ENCODE measurements around the gene DZIP3.

Gene DZIP3

DNA sequence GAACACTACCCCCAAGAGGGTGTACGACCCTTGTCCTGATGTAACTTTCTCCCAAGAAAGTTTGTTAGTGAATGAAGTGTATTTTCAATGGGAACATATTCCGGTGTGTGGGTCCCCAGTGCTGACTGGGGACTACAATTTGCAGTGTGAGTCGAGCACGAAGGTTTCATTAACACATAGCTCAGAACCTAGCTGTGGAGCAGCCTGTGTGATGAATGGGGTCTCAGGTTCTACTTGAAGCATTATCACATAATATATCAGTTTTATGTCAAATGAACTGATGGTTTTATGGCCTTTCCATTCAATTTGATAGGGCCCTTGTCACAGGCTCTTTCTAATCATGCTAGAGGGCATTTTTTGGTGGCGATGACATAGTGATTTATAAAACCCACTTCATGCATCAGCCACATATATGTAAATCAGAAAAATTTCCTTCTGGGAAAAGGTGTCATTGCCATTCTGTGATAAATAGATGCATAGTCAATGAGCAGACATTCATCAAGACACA, 123.5 kb downstream of the DZIP3 start:
- DNase-seq: no peak

DNA sequence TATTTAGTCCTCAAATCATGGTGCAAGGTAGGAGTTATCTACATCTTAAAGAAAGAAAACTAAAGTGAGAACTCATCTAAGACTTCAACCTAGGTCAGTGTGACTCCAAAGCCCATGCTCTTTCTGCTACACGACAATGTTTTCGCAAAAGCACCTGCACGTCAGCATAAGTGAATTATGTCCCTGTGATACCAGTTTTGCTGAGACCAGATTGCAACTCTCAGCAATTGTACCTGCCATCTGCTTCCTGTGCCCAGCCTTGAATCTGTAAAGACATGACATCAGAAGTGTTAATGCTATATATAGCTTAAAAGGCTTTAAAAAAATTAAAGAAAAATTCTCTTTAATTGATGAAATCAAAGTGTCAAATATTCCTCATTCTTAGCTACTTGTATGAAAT, 124.3 kb downstream of the DZIP3 start:
- no peak for DNase-seq

DNA sequence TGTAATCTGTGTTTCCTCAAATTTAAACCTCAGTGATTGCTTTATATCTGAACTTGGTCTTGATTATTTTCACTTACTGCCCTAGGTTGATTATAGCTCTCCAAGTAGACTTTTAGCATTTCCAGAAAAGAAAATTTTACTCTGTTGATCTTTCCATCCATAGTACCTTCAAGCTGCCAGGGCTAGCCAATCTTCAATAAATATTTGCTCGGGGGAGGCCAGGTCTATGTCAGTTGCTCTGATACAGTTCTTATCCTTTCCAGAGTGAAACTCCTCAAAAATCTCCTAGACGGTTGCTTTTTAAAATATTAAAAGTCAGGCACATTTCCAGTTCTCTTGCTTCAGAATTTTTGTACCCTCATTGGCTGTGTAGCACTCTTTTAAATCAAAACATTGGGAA, 128.9 kb downstream of the DZIP3 start:
- DNase-seq: no peak

DNA sequence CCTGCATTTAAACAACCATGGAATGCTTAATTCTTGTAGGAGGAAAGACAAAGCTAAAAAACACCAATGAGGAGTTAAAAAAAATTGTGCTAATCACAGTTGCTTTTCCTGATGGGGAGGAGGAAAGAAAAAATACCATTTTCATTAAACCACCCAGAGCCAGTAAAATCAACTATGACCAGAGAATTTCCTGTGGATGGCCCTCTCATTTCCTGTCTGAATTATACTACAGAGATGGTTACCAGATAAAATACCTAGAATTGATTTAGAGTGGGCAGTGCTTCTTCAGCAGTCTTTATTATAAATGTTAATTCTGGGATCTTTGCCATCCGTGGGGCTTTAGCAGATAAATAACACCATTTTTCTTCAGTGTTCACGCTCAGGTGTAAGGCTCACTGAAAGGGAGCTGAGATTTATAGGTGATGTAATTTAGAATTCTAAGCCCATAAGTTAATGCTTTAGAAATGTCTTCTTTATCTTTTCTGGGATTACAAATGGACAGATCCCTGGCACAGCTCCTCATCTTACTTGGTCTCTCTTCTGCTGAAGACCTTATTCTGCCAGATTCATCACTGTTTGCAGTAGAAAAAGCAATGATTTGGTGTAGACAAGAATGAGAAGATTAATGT, 129.8 kb downstream of the DZIP3 start:
- DNase-seq: no peak

DNA sequence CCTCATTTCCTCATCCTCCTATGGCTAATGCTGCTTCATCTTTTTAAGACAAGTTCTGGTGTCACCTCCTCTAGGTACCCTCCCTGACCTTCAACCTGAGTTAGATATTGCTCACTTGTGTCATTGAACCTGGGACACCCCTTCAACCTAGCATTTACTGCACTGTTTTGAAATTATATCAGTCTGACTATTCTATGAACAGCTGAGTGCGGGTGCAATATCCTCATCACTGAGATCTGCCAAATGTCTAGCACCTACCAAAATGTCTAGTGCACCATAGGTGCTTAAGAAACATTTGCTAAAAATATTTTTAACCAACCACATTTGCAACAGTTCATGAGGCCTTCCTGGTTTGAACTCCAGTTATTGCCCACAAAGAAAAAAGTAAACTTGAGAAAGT, 133.2 kb downstream of the DZIP3 start:
- no peak for DNase-seq

DNA sequence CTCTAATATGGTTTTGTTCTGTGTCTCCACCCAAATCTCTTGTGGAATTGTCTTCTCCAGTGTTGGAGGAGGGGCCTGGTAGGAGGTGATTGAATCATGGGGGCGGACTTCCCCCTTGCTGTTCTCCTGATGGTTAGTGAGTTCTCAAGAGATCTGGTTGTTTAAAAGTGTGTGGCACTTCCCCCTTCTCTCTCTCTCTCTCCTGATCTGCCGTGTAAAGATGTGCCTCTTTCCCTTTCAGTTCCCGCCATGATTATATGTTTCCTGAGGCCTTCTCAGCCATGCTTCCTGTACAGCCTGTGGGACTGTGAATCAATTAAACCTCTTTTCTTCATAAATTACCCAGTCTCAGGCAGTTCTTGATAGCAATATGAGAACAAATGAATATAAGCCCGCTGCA, 134.6 kb downstream of the DZIP3 start:
- DNase-seq: no peak

DNA sequence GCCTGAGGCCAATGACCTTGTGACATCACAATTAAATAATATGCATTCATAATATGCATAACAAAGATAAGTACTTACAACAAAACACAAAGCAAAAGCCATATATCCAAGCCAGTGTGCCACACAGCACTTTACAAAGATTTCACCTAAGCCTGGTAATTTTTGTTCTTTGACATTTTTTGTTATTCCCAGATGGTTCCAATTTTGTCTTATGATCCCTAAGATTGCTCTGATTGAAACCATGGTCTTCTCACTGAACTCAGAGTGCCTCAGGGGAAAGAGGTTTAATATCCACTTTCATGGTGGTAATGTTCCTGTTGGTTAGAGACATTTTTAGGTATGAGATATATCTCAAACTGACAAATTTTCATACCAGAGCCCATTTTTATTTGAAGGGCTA, 138.6 kb downstream of the DZIP3 start:
- DNase-seq: no peak

DNA sequence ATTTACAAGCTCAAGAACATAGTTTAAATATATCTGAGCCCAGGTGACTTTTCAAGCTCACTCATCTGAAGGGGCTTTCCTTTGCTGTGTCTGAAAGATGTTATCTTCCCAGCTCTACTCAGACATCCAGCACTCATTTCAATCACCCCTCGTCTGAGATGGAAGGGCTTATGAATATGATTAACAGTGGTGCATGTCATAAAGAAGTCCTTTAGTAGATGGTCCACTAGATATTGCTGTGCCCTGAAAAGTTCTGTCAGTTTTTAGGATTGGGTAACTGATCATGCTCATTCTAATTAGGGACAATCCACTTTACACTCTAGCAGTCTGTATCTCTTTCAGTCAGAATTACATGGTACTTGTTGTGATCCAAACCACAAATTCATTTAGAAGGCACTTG, 139.4 kb downstream of the DZIP3 start:
- DNase-seq: no peak

DNA sequence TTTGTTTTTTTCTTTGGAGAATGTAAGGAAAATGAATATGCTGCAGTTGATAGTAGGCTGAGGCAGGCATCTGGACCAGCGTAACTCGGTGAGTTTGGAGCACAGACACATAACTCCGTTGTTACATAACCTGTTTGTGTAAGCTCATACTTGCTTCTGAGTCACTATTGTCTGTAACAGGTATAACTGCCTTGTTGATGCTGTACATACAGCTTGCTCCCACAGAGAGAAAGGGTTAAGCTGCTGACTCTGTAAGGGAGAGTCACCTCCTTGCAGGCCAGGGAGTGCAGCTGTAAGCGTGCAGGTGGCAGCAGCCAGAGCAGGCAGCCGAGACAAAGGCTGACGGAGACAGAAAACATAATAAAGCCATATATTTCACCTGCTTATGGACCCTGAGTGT, 147.3 kb downstream of the DZIP3 start:
- DNase-seq: no peak

DNA sequence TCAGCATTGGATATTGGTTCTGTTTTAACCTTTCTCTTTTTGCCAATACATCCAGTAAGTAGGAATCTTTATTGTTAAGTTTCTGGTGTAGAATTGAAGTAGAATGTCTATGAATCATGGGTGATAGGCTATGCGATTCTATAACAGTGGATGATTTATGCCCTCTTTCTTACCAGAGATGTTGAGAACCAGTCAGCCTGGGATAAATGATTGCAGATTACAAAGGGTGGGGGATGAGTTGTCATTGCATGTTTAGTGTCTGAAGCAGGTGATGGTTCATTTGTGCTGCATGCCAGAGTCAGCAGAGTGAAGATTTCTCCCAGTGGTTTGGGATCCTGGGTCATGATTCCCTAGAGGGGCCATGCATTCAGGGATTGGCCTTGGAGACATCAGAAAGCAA, 153.4 kb downstream of the DZIP3 start:
- DNase-seq: no peak
